GM23338 (cell line): ENCODE results near the gene KDM6B. TPM values are rescaled to one million over a fixed set of nuclear protein-coding genes. Genes with fewer than 3 reads are reported as not detected.

Experiments used
- ATAC-seq: fragments of 200-7000 bp; cut with Tn5 transposase; 3 replicates; pipeline ENCODE4 v1.9.1; 2020
- DNase-seq: peaks from one replicate; pipeline ENCODE4 v3.0.0-alpha.2; 2015; ENCODE audit warnings: low spot score
- H2AFZ ChIP-seq: fragments of 200-600 bp; sonication (generic); 2 replicates; pipeline ENCODE4 v1.8.0; 2016; ENCODE audit warnings: antibody characterized with exemption, mild to moderate bottlenecking, moderate library complexity
- H3F3A ChIP-seq: fragments of 200-600 bp; sonication (generic); replicated peaks from 2 replicates; pipeline ENCODE4 v1.8.0; 2017; ENCODE audit warnings: antibody characterized with exemption, mixed run types, low read depth
- H3K27ac ChIP-seq: fragments of 200-600 bp; sonication (generic); 2 replicates; pipeline ENCODE4 v1.6.1; 2016; ENCODE audit warnings: low read depth
- H3K27me3 ChIP-seq: fragments of 200-600 bp; sonication (generic); 2 replicates; pipeline ENCODE4 v1.8.0; 2016; ENCODE audit warnings: mild to moderate bottlenecking, mixed run types, moderate library complexity; ENCODE audit not compliant: insufficient read depth
- H3K36me3 ChIP-seq: fragments of 200-600 bp; sonication (generic); 2 replicates; pipeline ENCODE4 v1.8.0; 2016; ENCODE audit warnings: mild to moderate bottlenecking; ENCODE audit not compliant: insufficient read depth
- H3K4me1 ChIP-seq: fragments of 200-600 bp; sonication (generic); 2 replicates; pipeline ENCODE4 v1.8.0; 2016; ENCODE audit warnings: mild to moderate bottlenecking, moderate library complexity; ENCODE audit not compliant: insufficient read depth
- H3K4me2 ChIP-seq: fragments of 200-600 bp; sonication (generic); 2 replicates; pipeline ENCODE4 v1.7.1; 2017; ENCODE audit warnings: mixed run types
- H3K4me3 ChIP-seq: fragments of 200-600 bp; sonication (generic); 2 replicates; pipeline ENCODE4 v1.6.1; 2016; ENCODE audit warnings: mixed run types
- H3K79me2 ChIP-seq: fragments of 200-600 bp; sonication (generic); replicated peaks from 2 replicates; pipeline ENCODE4 v1.8.0; 2017; ENCODE audit warnings: mild to moderate bottlenecking; ENCODE audit not compliant: insufficient read depth
- H3K9me2 ChIP-seq: fragments of 200-600 bp; sonication (generic); 2 replicates; pipeline ENCODE4 v1.8.0; 2017; ENCODE audit not compliant: insufficient read depth
- H4K20me1 ChIP-seq: fragments of 200-600 bp; sonication (generic); replicated peaks from 2 replicates; pipeline ENCODE4 v1.8.0; 2017; ENCODE audit warnings: mild to moderate bottlenecking; ENCODE audit not compliant: insufficient read depth
- H3K27ac Mint-ChIP-seq: 2 replicates; pipeline ENCODE4 v1.8.0; 2020; ENCODE audit warnings: inconsistent platforms, mild to moderate bottlenecking, moderate library complexity, mixed read lengths
- H3K27me3 Mint-ChIP-seq: 3 replicates; pipeline ENCODE4 v1.8.0; 2022; ENCODE audit warnings: low read depth, mild to moderate bottlenecking, moderate library complexity, mixed read lengths, inconsistent platforms; ENCODE audit not compliant: insufficient read depth, poor library complexity
- H3K36me3 Mint-ChIP-seq: 3 replicates; pipeline ENCODE4 v1.8.0; 2021; ENCODE audit warnings: low read depth, mild to moderate bottlenecking, inconsistent platforms, moderate library complexity, mixed read lengths
- H3K4me1 Mint-ChIP-seq: 3 replicates; pipeline ENCODE4 v1.8.0; 2020; ENCODE audit warnings: mild to moderate bottlenecking, inconsistent platforms, mixed read lengths
- H3K4me3 Mint-ChIP-seq: 3 replicates; pipeline ENCODE4 v1.8.0; 2021; ENCODE audit warnings: moderate library complexity, mild to moderate bottlenecking, inconsistent platforms, mixed read lengths
- H3K9me3 Mint-ChIP-seq: 3 replicates; pipeline ENCODE4 v1.8.0; 2020; ENCODE audit warnings: moderate library complexity, mild to moderate bottlenecking, inconsistent platforms, mixed read lengths
- CREB1 ChIP-seq: fragments of 250-450 bp; sonication (Bioruptor Pico); IDR thresholded peaks from 2 replicates; pipeline ENCODE4 v1.5.0; 2020; ENCODE audit warnings: low read depth, mild to moderate bottlenecking, moderate library complexity
- EZH2 ChIP-seq: fragments of 200-600 bp; sonication (generic); IDR thresholded peaks from one replicate; pipeline ENCODE4 v1.8.0; 2017; ENCODE audit warnings: antibody characterized with exemption, mild to moderate bottlenecking, low read depth; ENCODE audit not compliant: unreplicated experiment
- EZH2phosphoT487 ChIP-seq: fragments of 200-600 bp; sonication (generic); IDR thresholded peaks from one replicate; pipeline ENCODE4 v1.8.1; 2018; ENCODE audit warnings: antibody characterized with exemption; ENCODE audit not compliant: unreplicated experiment
- NANOG ChIP-seq: IDR thresholded peaks from 2 replicates; pipeline ENCODE4 v1.6.1; 2016; ENCODE audit warnings: antibody characterized with exemption, borderline replicate concordance
- REST ChIP-seq: IDR thresholded peaks from one replicate; pipeline ENCODE4 v1.6.1; 2018; ENCODE audit warnings: antibody characterized with exemption; ENCODE audit not compliant: unreplicated experiment
- STAT1 ChIP-seq: IDR thresholded peaks from one replicate; pipeline ENCODE4 v1.6.1; 2016; ENCODE audit warnings: antibody characterized with exemption; ENCODE audit not compliant: unreplicated experiment
- ZNF114 ChIP-seq: fragments of 250-450 bp; sonication (Bioruptor Pico); IDR thresholded peaks from 2 replicates; pipeline ENCODE4 v1.5.0; 2020; ENCODE audit warnings: mild to moderate bottlenecking, moderate library complexity
- ZNF331 ChIP-seq: fragments of 250-450 bp; sonication (Bioruptor Pico); IDR thresholded peaks from 2 replicates; pipeline ENCODE4 v1.5.0; 2020; ENCODE audit warnings: low read depth, mild to moderate bottlenecking, moderate library complexity
- polyA plus RNA-seq: library from polyadenylated mRNA; unstranded; fragments of >200 nt; fragmentation: Nextera tagmentation; extraction: Ambion mirVana; gene quantifications from 2 replicates; pipeline ENCODE4 v1.2.1, GENCODE V29; 2016
- total RNA-seq: library from RNA; depleted of rRNA; stranded (reverse); fragments of >200 nt; shearing (Covaris generic); gene quantifications from 2 replicates; pipeline ENCODE4 v1.2.3, GENCODE V29; 2014
- TF ChIP-seq, protein P1 (sequence below): IDR thresholded peaks from 2 replicates; pipeline ENCODE4 v1.6.1; 2016; ENCODE audit warnings: antibody characterized with exemption
- TF ChIP-seq, protein P2 (sequence below): fragments of 250-450 bp; sonication (Bioruptor Pico); IDR thresholded peaks from 2 replicates; pipeline ENCODE4 v1.5.0; 2020; ENCODE audit warnings: mild to moderate bottlenecking, moderate library complexity

The KDM6B gene
- total and polyA plus RNA-seq, 2 experiments from 2014 or later, result 1.1 to 1.4 TPM

- Mint-ChIP-seq H3K9me3 (no peaks in the 10 kb centered on the region), H3K4me3 (no peak overlapping the region), H3K27me3 (no peaks in the 10 kb centered on the region), H3K27ac (no peak overlapping the region), H3K4me1 (peaks cover 3% of the 10 kb centered on the region), H3K36me3 (peaks cover 9% of the 10 kb centered on the region)
- no peak for ATAC-seq
- peaks cover 3% of the 10 kb centered on the region; the same call in 1 of the 2 replicates for H3K4me1 ChIP-seq
- no peaks in the 10 kb centered on the region for H3K9me2 ChIP-seq
- no peak for DNase-seq
- peak; percentile 41; the same call in 1 of the 2 replicates for TF ChIP-seq ZNF331 (CRISPR knock-in tag)
- no peak for TF ChIP-seq EZH2phosphoT487
- H3K4me3 ChIP-seq, result no peak overlapping the region
- no peaks in the 10 kb centered on the region for H3K36me3 ChIP-seq
- H3K79me2 ChIP-seq, result no peaks in the 10 kb centered on the region
- H3K27me3 ChIP-seq, result no peaks in the 10 kb centered on the region
- no peak overlapping the region for H3K4me2 ChIP-seq
- no peak overlapping the region for H3K27ac ChIP-seq
- H2AFZ ChIP-seq, result no peak overlapping the region
- H3F3A ChIP-seq, result no peaks in the 10 kb centered on the region
- peaks cover 2% of the 10 kb centered on the region for H4K20me1 ChIP-seq
Measured at GRCh38 chr17:7864995-7865650, 31.1 kb downstream of the KDM6B start.

- no peak for ATAC-seq
- Histone ChIP-seq H3K9me2 (no peaks in the 10 kb centered on the region), H3K79me2 (no peaks in the 10 kb centered on the region), H3K27me3 (no peaks in the 10 kb centered on the region), H3K4me3 (no peak overlapping the region), H4K20me1 (no peaks in the 10 kb centered on the region; the same call in 1 of the 2 replicates), H3F3A (no peaks in the 10 kb centered on the region), H2AFZ (no peak overlapping the region), H3K36me3 (no peaks in the 10 kb centered on the region), H3K4me1 (peaks cover under 1% of the 10 kb centered on the region; the same call in 1 of the 2 replicates), H3K4me2 (no peak overlapping the region), H3K27ac (no peak overlapping the region)
- H3K27me3 Mint-ChIP-seq, result no peaks in the 10 kb centered on the region
- H3K27ac Mint-ChIP-seq, result no peak overlapping the region; the same call in 1 of the 2 replicates
- no peak overlapping the region; the same call in 2 of the 3 replicates for H3K4me3 Mint-ChIP-seq
- no peaks in the 10 kb centered on the region for H3K9me3 Mint-ChIP-seq
- peaks cover under 1% of the 10 kb centered on the region for H3K4me1 Mint-ChIP-seq
- DNase-seq, result no peak
- peaks cover 9% of the 10 kb centered on the region for H3K36me3 Mint-ChIP-seq
- no peak for TF ChIP-seq ZNF331 (CRISPR knock-in tag)
- TF ChIP-seq CREB1, result no peak
- TF ChIP-seq EZH2phosphoT487, result no peak
- TF ChIP-seq, protein P1, sequence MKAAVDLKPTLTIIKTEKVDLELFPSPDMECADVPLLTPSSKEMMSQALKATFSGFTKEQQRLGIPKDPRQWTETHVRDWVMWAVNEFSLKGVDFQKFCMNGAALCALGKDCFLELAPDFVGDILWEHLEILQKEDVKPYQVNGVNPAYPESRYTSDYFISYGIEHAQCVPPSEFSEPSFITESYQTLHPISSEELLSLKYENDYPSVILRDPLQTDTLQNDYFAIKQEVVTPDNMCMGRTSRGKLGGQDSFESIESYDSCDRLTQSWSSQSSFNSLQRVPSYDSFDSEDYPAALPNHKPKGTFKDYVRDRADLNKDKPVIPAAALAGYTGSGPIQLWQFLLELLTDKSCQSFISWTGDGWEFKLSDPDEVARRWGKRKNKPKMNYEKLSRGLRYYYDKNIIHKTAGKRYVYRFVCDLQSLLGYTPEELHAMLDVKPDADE, result no peak
- no peak for TF ChIP-seq STAT1
- no peak for TF ChIP-seq ZNF114 (CRISPR knock-in tag)
- no peak for TF ChIP-seq REST
- no peak for TF ChIP-seq EZH2
- TF ChIP-seq NANOG, result no peak
- TF ChIP-seq, protein P2, sequence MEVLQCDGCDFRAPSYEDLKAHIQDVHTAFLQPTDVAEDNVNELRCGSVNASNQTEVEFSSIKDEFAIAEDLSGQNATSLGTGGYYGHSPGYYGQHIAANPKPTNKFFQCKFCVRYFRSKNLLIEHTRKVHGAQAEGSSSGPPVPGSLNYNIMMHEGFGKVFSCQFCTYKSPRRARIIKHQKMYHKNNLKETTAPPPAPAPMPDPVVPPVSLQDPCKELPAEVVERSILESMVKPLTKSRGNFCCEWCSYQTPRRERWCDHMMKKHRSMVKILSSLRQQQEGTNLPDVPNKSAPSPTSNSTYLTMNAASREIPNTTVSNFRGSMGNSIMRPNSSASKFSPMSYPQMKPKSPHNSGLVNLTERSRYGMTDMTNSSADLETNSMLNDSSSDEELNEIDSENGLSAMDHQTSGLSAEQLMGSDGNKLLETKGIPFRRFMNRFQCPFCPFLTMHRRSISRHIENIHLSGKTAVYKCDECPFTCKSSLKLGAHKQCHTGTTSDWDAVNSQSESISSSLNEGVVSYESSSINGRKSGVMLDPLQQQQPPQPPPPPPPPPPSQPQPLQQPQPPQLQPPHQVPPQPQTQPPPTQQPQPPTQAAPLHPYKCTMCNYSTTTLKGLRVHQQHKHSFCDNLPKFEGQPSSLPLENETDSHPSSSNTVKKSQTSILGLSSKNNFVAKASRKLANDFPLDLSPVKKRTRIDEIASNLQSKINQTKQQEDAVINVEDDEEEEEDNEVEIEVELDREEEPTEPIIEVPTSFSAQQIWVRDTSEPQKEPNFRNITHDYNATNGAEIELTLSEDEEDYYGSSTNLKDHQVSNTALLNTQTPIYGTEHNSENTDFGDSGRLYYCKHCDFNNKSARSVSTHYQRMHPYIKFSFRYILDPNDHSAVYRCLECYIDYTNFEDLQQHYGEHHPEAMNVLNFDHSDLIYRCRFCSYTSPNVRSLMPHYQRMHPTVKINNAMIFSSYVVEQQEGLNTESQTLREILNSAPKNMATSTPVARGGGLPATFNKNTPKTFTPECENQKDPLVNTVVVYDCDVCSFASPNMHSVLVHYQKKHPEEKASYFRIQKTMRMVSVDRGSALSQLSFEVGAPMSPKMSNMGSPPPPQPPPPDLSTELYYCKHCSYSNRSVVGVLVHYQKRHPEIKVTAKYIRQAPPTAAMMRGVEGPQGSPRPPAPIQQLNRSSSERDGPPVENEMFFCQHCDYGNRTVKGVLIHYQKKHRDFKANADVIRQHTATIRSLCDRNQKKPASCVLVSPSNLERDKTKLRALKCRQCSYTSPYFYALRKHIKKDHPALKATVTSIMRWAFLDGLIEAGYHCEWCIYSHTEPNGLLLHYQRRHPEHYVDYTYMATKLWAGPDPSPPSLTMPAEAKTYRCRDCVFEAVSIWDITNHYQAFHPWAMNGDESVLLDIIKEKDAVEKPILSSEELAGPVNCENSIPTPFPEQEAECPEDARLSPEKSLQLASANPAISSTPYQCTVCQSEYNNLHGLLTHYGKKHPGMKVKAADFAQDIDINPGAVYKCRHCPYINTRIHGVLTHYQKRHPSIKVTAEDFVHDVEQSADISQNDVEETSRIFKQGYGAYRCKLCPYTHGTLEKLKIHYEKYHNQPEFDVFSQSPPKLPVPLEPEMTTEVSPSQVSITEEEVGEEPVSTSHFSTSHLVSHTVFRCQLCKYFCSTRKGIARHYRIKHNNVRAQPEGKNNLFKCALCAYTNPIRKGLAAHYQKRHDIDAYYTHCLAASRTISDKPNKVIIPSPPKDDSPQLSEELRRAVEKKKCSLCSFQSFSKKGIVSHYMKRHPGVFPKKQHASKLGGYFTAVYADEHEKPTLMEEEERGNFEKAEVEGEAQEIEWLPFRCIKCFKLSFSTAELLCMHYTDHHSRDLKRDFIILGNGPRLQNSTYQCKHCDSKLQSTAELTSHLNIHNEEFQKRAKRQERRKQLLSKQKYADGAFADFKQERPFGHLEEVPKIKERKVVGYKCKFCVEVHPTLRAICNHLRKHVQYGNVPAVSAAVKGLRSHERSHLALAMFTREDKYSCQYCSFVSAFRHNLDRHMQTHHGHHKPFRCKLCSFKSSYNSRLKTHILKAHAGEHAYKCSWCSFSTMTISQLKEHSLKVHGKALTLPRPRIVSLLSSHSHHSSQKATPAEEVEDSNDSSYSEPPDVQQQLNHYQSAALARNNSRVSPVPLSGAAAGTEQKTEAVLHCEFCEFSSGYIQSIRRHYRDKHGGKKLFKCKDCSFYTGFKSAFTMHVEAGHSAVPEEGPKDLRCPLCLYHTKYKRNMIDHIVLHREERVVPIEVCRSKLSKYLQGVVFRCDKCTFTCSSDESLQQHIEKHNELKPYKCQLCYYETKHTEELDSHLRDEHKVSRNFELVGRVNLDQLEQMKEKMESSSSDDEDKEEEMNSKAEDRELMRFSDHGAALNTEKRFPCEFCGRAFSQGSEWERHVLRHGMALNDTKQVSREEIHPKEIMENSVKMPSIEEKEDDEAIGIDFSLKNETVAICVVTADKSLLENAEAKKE (CRISPR knock-in tag), result no peak
Measured at GRCh38 chr17:7867881-7868329, 33.9 kb downstream of the KDM6B start.
